Activated T-cell treated with anti-CD3 and anti-CD28 coated beads, Interleukin-2, amount 50 U/mL, for 24 hours (primary cell): Measurements from ENCODE around the gene CRYBB1.

Source experiments
- DNase-seq: peaks from one replicate; pipeline ENCODE4 v3.0.0-alpha.2; 2020
- H3K27ac Mint-ChIP-seq: 2 replicates; pipeline ENCODE4 v1.8.0; 2020; ENCODE audit warnings: mild to moderate bottlenecking, mixed read lengths
- H3K27me3 Mint-ChIP-seq: 2 replicates; pipeline ENCODE4 v1.8.0; 2020; ENCODE audit warnings: mixed read lengths
- H3K36me3 Mint-ChIP-seq: 2 replicates; pipeline ENCODE4 v1.8.0; 2020; ENCODE audit warnings: low read depth, mixed read lengths
- H3K4me1 Mint-ChIP-seq: 2 replicates; pipeline ENCODE4 v1.8.0; 2020; ENCODE audit warnings: low read depth, mixed read lengths
- H3K4me3 Mint-ChIP-seq: 2 replicates; pipeline ENCODE4 v1.8.0; 2020; ENCODE audit warnings: mild to moderate bottlenecking, moderate library complexity, mixed read lengths
- H3K9me3 Mint-ChIP-seq: 2 replicates; pipeline ENCODE4 v1.8.0; 2020; ENCODE audit warnings: mixed read lengths

The CRYBB1 gene

DNA sequence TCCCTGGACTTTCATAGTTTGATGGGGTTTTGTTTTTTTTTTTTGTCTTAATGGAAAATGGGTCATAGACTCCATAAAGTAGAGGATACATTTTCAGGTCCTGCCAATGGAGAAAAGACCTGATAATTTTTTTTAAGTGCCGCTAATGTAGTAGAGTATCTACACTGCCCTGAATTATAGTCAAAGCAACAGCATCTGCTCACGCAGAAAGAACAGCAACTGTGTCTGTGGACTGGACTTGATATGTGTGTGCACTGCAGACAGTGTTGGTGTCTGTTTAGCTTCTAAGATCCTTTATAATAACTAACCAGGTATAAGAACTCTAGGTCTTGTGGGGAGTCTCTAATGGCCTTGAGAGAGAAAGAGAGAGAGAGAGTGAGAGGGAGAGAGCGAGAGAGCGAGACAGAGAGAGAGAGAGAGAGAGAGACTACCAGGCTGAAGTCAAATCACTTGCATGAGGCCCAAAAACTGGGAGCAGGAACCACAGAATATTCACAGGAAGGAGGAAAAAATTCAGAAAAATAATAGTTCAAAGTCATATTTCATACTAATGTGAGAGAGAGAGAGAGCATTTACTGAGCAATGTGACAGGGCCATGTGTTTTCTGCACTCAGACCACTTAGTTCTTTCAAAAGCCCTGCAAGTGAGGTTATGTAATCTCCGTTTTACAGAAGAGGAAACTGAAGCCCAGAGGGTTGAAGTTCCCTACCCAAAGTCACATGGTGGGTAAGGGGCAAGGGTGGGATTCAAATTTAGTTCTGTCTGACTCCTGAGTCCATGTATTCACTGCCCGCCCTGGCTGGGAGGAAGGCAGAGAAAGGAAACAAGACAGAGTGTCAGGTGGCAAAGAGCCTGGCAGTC, 30.9 kb upstream of the CRYBB1 start:
- H3K36me3 Mint-ChIP-seq: no peaks in the 10 kb centered on the region
- H3K4me3 Mint-ChIP-seq: no peak overlapping the region
- H3K27me3 Mint-ChIP-seq: peaks cover 2% of the 10 kb centered on the region
- H3K4me1 Mint-ChIP-seq: peaks cover 69% of the 10 kb centered on the region
- H3K27ac Mint-ChIP-seq: peak overlapping the region; percentile 7
- DNase-seq: no peak
- H3K9me3 Mint-ChIP-seq: no peaks in the 10 kb centered on the region

DNA sequence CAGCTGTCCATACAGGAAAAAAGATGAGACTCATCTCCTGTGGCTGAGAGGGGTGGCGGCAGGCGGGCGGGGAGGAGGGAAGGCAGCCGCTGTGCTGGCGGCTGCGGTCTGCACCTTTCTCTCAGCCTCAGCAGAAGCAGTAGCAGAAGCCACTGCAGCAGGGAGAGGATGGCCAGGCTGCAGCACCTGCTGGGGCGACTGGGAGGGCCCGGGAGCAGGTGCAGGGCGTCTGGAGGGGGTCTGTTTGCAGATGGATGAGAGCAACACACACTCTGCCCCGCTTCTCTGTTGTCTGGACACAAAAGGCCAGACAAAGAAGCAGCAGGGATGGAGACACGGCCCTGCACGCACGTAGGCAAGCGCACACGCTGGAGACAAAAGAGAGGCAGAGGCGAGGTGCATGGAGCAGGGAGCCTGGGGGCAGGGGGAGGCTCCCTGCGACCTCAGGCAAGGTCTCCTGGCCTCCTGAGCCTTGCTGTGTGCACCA, 30.2 kb upstream of the CRYBB1 start:
- DNase-seq: peak; percentile 65
- Mint-ChIP-seq H3K4me3 (peak overlapping the region; percentile 45), H3K36me3 (no peaks in the 10 kb centered on the region), H3K27me3 (peaks cover 2% of the 10 kb centered on the region), H3K27ac (no peak overlapping the region), H3K9me3 (no peaks in the 10 kb centered on the region), H3K4me1 (peaks cover 76% of the 10 kb centered on the region)

DNA sequence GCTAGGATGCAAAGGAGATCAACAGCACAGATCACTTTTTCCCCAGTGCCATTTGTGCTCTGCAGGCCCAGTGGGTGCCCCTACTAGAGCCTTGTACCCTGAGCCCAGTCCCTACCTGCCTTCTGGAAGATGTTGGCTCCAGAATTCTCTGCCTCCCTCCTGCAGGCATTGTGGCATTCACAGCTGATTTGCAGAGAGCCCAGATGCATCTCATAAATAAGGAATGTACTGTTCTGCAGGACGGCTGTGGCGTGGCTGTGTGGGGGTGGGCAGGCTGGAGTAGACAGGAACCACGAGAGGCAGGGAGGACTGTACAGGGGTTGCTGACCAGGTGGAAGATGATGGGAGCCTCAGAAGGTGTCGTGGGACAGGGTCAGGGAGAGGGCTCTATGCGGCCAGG, 28.3 kb upstream of the CRYBB1 start:
- Mint-ChIP-seq H3K9me3 (no peaks in the 10 kb centered on the region), H3K36me3 (no peaks in the 10 kb centered on the region), H3K27ac (peak overlapping the region; percentile 32), H3K27me3 (peaks cover 2% of the 10 kb centered on the region), H3K4me1 (peaks cover 91% of the 10 kb centered on the region), H3K4me3 (no peak overlapping the region)
- no peak for DNase-seq

- peaks cover 2% of the 10 kb centered on the region for H3K27me3 Mint-ChIP-seq
- H3K27ac Mint-ChIP-seq: peak overlapping the region; percentile 90
- no peak for DNase-seq
- H3K4me1 Mint-ChIP-seq: peaks cover 81% of the 10 kb centered on the region
- H3K36me3 Mint-ChIP-seq: no peaks in the 10 kb centered on the region
- no peaks in the 10 kb centered on the region for H3K9me3 Mint-ChIP-seq
- peak overlapping the region; percentile 57 for H3K4me3 Mint-ChIP-seq
These were observed 25.7 kb upstream of the CRYBB1 start for GRCh38 chr22:26643418-26644100.

- peak overlapping the region; percentile 57 for H3K4me3 Mint-ChIP-seq
- DNase-seq: peak; percentile 88
These were observed 24.9 kb upstream of the CRYBB1 start for GRCh38 chr22:26642465-26643417.

DNA sequence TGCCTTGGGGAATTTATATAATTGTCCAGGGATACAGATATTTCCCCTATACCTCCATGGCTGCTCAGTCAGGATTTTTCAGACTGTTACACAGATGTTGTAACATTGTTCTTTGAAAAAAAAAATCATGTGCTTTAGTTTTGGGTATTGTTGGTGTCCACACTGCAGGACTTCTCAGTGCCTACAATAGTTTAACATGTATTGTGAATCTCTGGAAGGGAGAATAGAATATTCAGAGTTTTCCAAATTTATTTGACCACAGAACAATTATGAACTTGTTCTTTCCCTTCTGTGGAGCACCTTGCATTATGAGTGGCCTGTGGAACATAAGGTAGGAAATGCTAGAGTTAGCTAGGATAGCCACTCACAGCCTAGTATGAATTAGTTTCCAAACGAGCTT, 18.5 kb upstream of the CRYBB1 start:
- H3K4me3 Mint-ChIP-seq: no peak overlapping the region
- peaks cover 13% of the 10 kb centered on the region for H3K4me1 Mint-ChIP-seq
- peaks cover 3% of the 10 kb centered on the region for H3K27me3 Mint-ChIP-seq

More at GRCh38 chr22:26642465-26643417, 24.9 kb upstream of the CRYBB1 start:
- peaks cover 73% of the 10 kb centered on the region for H3K4me1 Mint-ChIP-seq
- H3K27me3 Mint-ChIP-seq: peaks cover 2% of the 10 kb centered on the region
- no peaks in the 10 kb centered on the region for H3K9me3 Mint-ChIP-seq
- H3K36me3 Mint-ChIP-seq: no peaks in the 10 kb centered on the region
- H3K27ac Mint-ChIP-seq: peak overlapping the region; percentile 90

DNA sequence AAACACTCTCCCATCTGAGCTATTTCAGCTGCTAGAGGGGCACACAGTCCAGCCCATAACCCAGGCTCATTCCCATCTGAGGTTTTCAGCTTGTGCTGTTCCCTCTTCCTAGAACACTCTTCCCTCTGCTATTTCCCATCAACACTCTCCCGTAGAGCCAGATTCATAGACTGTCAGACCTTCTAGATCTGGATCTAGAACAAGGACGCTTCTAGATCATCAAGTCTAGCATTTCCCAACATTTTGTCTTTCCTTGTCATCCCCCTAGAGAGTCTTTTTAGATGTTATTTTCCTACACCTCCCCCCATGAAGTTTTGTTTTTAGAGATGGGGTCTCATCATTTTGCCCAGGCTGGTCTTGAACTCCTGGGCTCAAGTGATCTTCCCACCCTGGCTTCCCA, 17.3 kb upstream of the CRYBB1 start:
- H3K27me3 Mint-ChIP-seq: peaks cover 3% of the 10 kb centered on the region
- H3K4me1 Mint-ChIP-seq: peaks cover 4% of the 10 kb centered on the region
- no peak overlapping the region for H3K27ac Mint-ChIP-seq
- no peaks in the 10 kb centered on the region for H3K36me3 Mint-ChIP-seq
- H3K9me3 Mint-ChIP-seq: no peaks in the 10 kb centered on the region
- no peak overlapping the region for H3K4me3 Mint-ChIP-seq
- no peak for DNase-seq

More for the DNA sequence above, 18.5 kb upstream of the CRYBB1 start:
- no peak for DNase-seq
- Mint-ChIP-seq H3K36me3 (no peaks in the 10 kb centered on the region), H3K27ac (no peak overlapping the region), H3K9me3 (no peaks in the 10 kb centered on the region)

- Mint-ChIP-seq H3K4me1 (no peaks in the 10 kb centered on the region), H3K27me3 (peaks cover 3% of the 10 kb centered on the region), H3K36me3 (no peaks in the 10 kb centered on the region), H3K4me3 (no peak overlapping the region), H3K27ac (no peak overlapping the region), H3K9me3 (no peaks in the 10 kb centered on the region)
- DNase-seq: no peak
These were observed 16.4 kb upstream of the CRYBB1 start for GRCh38 chr22:26634189-26634588.

DNA sequence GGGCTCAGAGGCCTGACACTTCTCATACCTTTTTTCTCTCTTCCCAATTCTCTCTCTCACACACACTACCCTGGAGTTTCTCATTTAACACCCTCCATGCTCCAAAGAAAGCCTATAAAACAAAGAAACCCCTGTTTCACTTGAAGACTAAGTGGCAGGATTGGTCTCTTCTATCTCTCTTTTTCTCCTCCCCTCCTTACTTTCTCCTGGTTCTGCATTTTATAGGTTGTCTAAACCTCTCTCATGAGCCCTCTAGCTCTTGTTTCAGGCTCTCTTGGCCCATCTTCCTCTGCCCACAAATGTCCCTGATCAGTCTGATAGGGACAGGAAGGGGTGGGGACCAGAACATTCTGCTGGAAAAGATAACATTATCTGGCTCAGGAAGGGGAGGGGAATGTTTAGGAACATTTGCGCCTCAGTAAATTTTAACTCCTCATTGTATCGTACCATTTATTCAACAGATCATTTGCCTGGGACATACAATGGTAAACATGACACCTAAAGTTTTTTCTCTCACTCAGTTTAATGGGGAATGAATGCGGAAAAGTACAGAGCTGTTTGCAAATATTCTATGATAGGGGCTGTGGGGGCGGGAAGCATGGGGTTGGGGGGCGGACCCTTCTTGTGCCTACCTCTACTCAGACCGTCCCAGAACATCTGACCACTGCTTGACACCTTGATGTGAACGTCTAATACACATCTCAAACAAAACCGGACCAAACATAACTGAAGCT, 14.8 kb upstream of the CRYBB1 start:
- Mint-ChIP-seq H3K36me3 (no peaks in the 10 kb centered on the region), H3K4me1 (peaks cover 3% of the 10 kb centered on the region), H3K4me3 (no peak overlapping the region), H3K27me3 (peaks cover 3% of the 10 kb centered on the region), H3K27ac (no peak overlapping the region), H3K9me3 (no peaks in the 10 kb centered on the region)
- no peak for DNase-seq

GRCh38 chr22:26631282-26631681, 13.5 kb upstream of the CRYBB1 start:
- H3K27me3 Mint-ChIP-seq: peaks cover 3% of the 10 kb centered on the region
- no peaks in the 10 kb centered on the region for H3K9me3 Mint-ChIP-seq
- H3K4me3 Mint-ChIP-seq: no peak overlapping the region
- H3K36me3 Mint-ChIP-seq: no peaks in the 10 kb centered on the region
- DNase-seq: no peak
- no peak overlapping the region for H3K27ac Mint-ChIP-seq
- H3K4me1 Mint-ChIP-seq: peaks cover 3% of the 10 kb centered on the region

- Mint-ChIP-seq H3K27ac (no peak overlapping the region), H3K36me3 (no peaks in the 10 kb centered on the region), H3K4me1 (peaks cover 3% of the 10 kb centered on the region), H3K4me3 (no peak overlapping the region), H3K9me3 (no peaks in the 10 kb centered on the region), H3K27me3 (peaks cover 3% of the 10 kb centered on the region)
- no peak for DNase-seq
These were observed 12.3 kb upstream of the CRYBB1 start for GRCh38 chr22:26629988-26630761.

GRCh38 chr22:26624803-26625202, 7.0 kb upstream of the CRYBB1 start:
- H3K4me3 Mint-ChIP-seq: no peak overlapping the region
- H3K9me3 Mint-ChIP-seq: no peaks in the 10 kb centered on the region
- DNase-seq: no peak
- H3K27me3 Mint-ChIP-seq: no peaks in the 10 kb centered on the region
- no peak overlapping the region for H3K27ac Mint-ChIP-seq
- H3K36me3 Mint-ChIP-seq: no peaks in the 10 kb centered on the region
- H3K4me1 Mint-ChIP-seq: peaks cover 3% of the 10 kb centered on the region

GRCh38 chr22:26623984-26624383, 6.2 kb upstream of the CRYBB1 start:
- Mint-ChIP-seq H3K4me1 (peaks cover 4% of the 10 kb centered on the region), H3K27me3 (no peaks in the 10 kb centered on the region), H3K27ac (no peak overlapping the region), H3K4me3 (no peak overlapping the region), H3K9me3 (no peaks in the 10 kb centered on the region), H3K36me3 (no peaks in the 10 kb centered on the region)
- no peak for DNase-seq
